ENCODE measurements around the gene BRINP3.
"Not testable (repeated sequence)": the region's sequence is repeated elsewhere in the genome, so short reads cannot be mapped to it uniquely, and the experiment has no call there.

The BRINP3 gene

GRCh38 chr1:190147616-190148015 is 330.0 kb downstream of the BRINP3 start:
- Histone ChIP-seq H3K27me3 (ENCODE audit: control insufficient read depth, insufficient read depth, low read length) (no peaks in the 10 kb centered on the region), H3K4me1 (ENCODE audit: control insufficient read depth, insufficient read depth, low read length) (no peaks in the 10 kb centered on the region)

GRCh38 chr1:190144650-190145049 is 333.0 kb downstream of the BRINP3 start:
- H3K4me3 ChIP-seq (ENCODE audit: low read length), result no peak overlapping the region
- no peak overlapping the region for H3K9ac ChIP-seq (ENCODE audit: low read depth, low read length)
- H3K36me3 ChIP-seq (ENCODE audit: insufficient read depth, low read length), result no peaks in the 10 kb centered on the region
- no peak overlapping the region for H3K4me2 ChIP-seq (ENCODE audit: low read length)
- no peaks in the 10 kb centered on the region for H3K4me1 ChIP-seq (ENCODE audit: control insufficient read depth, insufficient read depth, low read length)
- H3K27me3 ChIP-seq (ENCODE audit: control insufficient read depth, insufficient read depth, low read length), result no peaks in the 10 kb centered on the region
- H3K9me3 ChIP-seq (replicated peaks; ENCODE audit: low read length), result no peaks in the 10 kb centered on the region

More at GRCh38 chr1:190147616-190148015, 330.0 kb downstream of the BRINP3 start:
- H3K36me3 ChIP-seq (ENCODE audit: insufficient read depth, low read length), result no peaks in the 10 kb centered on the region
- H3K9ac ChIP-seq (ENCODE audit: low read depth, low read length), result no peak overlapping the region
- no peak overlapping the region for H3K4me2 ChIP-seq (ENCODE audit: low read length)
- no peaks in the 10 kb centered on the region for H3K9me3 ChIP-seq (replicated peaks; ENCODE audit: low read length)
- H3K4me3 ChIP-seq (ENCODE audit: low read length), result no peak overlapping the region

DNA sequence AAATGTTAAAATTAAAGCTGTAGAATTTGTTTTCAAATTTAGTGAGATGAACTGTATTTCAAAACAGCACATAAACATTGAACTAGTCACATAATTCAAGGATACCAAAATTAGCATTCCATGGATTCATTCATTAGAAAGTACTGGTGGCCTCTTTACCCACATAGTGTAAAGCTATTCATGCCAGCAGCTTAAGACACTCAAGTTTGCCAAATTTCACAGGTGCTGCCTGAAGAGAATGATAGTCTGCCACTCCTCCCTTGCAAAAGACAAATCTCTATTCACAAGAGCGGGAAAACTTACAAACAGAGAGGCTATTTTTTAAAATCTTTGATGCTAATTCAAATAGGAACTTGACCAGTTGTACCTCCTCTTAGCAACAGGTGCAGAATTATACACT is 337.0 kb downstream of the BRINP3 start:
- no peaks in the 10 kb centered on the region for H3K4me1 ChIP-seq (ENCODE audit: control insufficient read depth, insufficient read depth, low read length)
- no peak overlapping the region for H3K9ac ChIP-seq (ENCODE audit: low read depth, low read length)
- no peaks in the 10 kb centered on the region for H3K36me3 ChIP-seq (ENCODE audit: insufficient read depth, low read length)
- H3K4me2 ChIP-seq (ENCODE audit: low read length), result no peak overlapping the region
- no peak overlapping the region for H3K4me3 ChIP-seq (ENCODE audit: low read length)
- no peaks in the 10 kb centered on the region for H3K27me3 ChIP-seq (ENCODE audit: control insufficient read depth, insufficient read depth, low read length)
- H3K9me3 ChIP-seq (replicated peaks; ENCODE audit: low read length), result no peaks in the 10 kb centered on the region

DNA sequence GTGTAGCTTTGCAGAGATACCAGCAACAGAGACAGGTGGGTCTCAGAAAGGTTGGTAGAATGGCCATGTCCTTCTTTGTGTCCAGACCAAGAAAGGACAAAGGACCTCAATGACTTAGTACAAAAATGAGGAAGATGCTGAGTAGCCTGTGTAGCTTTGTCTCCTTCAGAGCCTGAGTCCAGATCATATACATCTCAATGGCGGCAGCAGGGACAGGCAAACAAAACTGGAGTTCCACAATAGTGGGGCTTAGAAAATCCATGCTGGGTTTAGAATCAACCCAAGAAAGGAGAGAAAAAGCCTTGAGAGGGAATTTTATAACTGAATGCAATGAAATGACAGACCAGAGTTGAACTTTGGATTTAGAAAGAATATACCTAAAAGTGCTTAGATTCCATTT is 339.0 kb downstream of the BRINP3 start:
- Histone ChIP-seq H3K9me3 (replicated peaks; ENCODE audit: low read length) (no peaks in the 10 kb centered on the region), H3K4me1 (ENCODE audit: control insufficient read depth, insufficient read depth, low read length) (no peaks in the 10 kb centered on the region), H3K9ac (ENCODE audit: low read depth, low read length) (no peak overlapping the region), H3K4me3 (ENCODE audit: low read length) (no peak overlapping the region), H3K36me3 (ENCODE audit: insufficient read depth, low read length) (no peaks in the 10 kb centered on the region), H3K27me3 (ENCODE audit: control insufficient read depth, insufficient read depth, low read length) (no peaks in the 10 kb centered on the region), H3K4me2 (ENCODE audit: low read length) (no peak overlapping the region)

GRCh38 chr1:190138266-190138665 is 339.4 kb downstream of the BRINP3 start:
- Histone ChIP-seq H3K9me3 (replicated peaks; ENCODE audit: low read length) (no peaks in the 10 kb centered on the region), H3K9ac (ENCODE audit: low read depth, low read length) (no peak overlapping the region)

GRCh38 chr1:190129366-190129765 is 348.3 kb downstream of the BRINP3 start:
- Histone ChIP-seq H3K4me2 (ENCODE audit: low read length) (no peak overlapping the region), H3K36me3 (ENCODE audit: insufficient read depth, low read length) (no peaks in the 10 kb centered on the region), H3K9ac (ENCODE audit: low read depth, low read length) (no peak overlapping the region), H3K4me3 (ENCODE audit: low read length) (no peak overlapping the region), H3K27me3 (ENCODE audit: control insufficient read depth, insufficient read depth, low read length) (no peaks in the 10 kb centered on the region), H3K4me1 (ENCODE audit: control insufficient read depth, insufficient read depth, low read length) (no peaks in the 10 kb centered on the region), H3K9me3 (replicated peaks; ENCODE audit: low read length) (no peaks in the 10 kb centered on the region)

More at GRCh38 chr1:190138266-190138665, 339.4 kb downstream of the BRINP3 start:
- H3K4me1 ChIP-seq (ENCODE audit: control insufficient read depth, insufficient read depth, low read length), result no peaks in the 10 kb centered on the region
- no peak overlapping the region for H3K4me3 ChIP-seq (ENCODE audit: low read length)
- no peak overlapping the region for H3K4me2 ChIP-seq (ENCODE audit: low read length)
- H3K36me3 ChIP-seq (ENCODE audit: insufficient read depth, low read length), result no peaks in the 10 kb centered on the region
- H3K27me3 ChIP-seq (ENCODE audit: control insufficient read depth, insufficient read depth, low read length), result no peaks in the 10 kb centered on the region

DNA sequence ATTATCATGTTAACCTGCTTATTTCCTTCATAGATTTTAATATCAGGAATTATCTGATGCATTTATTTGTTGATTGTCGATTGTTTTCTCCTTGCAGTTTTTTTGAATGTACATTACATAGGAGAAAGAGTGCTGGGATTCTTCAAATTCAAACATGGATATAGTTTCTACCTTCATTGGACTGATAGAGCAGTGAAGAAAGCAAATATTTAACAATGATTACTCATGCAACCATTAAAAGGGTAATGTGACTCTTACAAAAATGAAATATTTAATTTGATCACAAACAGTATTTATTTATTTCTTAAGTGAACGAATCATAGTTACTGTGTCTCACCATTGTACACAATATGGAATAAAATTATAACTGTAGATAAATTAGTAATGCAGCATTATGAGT is 350.9 kb downstream of the BRINP3 start:
- H3K27me3 ChIP-seq (ENCODE audit: control insufficient read depth, insufficient read depth, low read length), result no peaks in the 10 kb centered on the region
- no peaks in the 10 kb centered on the region for H3K36me3 ChIP-seq (ENCODE audit: insufficient read depth, low read length)
- no peak overlapping the region for H3K4me3 ChIP-seq (ENCODE audit: low read length)
- no peak overlapping the region for H3K9ac ChIP-seq (ENCODE audit: low read depth, low read length)
- no peaks in the 10 kb centered on the region for H3K4me1 ChIP-seq (ENCODE audit: control insufficient read depth, insufficient read depth, low read length)
- H3K9me3 ChIP-seq (replicated peaks; ENCODE audit: low read length), result no peaks in the 10 kb centered on the region
- H3K4me2 ChIP-seq (ENCODE audit: low read length), result no peak overlapping the region

GRCh38 chr1:190124068-190124467 is 353.6 kb downstream of the BRINP3 start:
- no peak overlapping the region for H3K9ac ChIP-seq (ENCODE audit: low read depth, low read length)
- no peaks in the 10 kb centered on the region for H3K9me3 ChIP-seq (replicated peaks; ENCODE audit: low read length)
- no peaks in the 10 kb centered on the region for H3K27me3 ChIP-seq (ENCODE audit: control insufficient read depth, insufficient read depth, low read length)
- H3K4me2 ChIP-seq (ENCODE audit: low read length), result no peak overlapping the region
- no peaks in the 10 kb centered on the region for H3K4me1 ChIP-seq (ENCODE audit: control insufficient read depth, insufficient read depth, low read length)
- no peaks in the 10 kb centered on the region for H3K36me3 ChIP-seq (ENCODE audit: insufficient read depth, low read length)
- H3K4me3 ChIP-seq (ENCODE audit: low read length), result no peak overlapping the region

DNA sequence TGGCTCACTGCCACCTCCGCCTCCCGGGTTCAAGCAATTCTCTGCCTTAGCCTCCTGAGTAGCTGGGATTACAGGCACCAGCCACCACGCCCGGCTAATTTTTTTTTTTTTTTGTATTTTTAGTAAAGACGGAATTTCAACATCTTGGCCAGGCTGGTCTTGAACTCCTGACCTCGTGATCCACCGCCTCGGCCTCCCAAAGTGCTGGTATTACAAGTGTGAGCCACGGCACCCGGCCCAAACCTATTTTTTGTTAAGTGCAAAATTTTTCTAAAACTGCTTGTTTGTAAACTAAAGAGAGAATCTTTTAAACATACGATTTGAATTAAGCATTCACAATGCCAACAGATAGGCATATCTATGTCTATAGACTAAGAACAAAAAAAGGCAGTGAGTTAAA is 357.1 kb downstream of the BRINP3 start:
- H3K9ac ChIP-seq (ENCODE audit: low read depth, low read length); H3K27me3 ChIP-seq (ENCODE audit: control insufficient read depth, insufficient read depth, low read length); H3K36me3 ChIP-seq (ENCODE audit: insufficient read depth, low read length); H3K4me3 ChIP-seq (ENCODE audit: low read length); H3K4me1 ChIP-seq (ENCODE audit: control insufficient read depth, insufficient read depth, low read length); H3K9me3 ChIP-seq (replicated peaks; ENCODE audit: low read length); H3K4me2 ChIP-seq (ENCODE audit: low read length): not testable (repeated sequence)

GRCh38 chr1:190119683-190120082 is 358.0 kb downstream of the BRINP3 start:
- Histone ChIP-seq H3K4me2 (ENCODE audit: low read length) (no peak overlapping the region), H3K27me3 (ENCODE audit: control insufficient read depth, insufficient read depth, low read length) (no peaks in the 10 kb centered on the region), H3K4me3 (ENCODE audit: low read length) (no peak overlapping the region), H3K36me3 (ENCODE audit: insufficient read depth, low read length) (no peaks in the 10 kb centered on the region), H3K9me3 (replicated peaks; ENCODE audit: low read length) (no peaks in the 10 kb centered on the region), H3K4me1 (ENCODE audit: control insufficient read depth, insufficient read depth, low read length) (no peaks in the 10 kb centered on the region), H3K9ac (ENCODE audit: low read depth, low read length) (no peak overlapping the region)

DNA sequence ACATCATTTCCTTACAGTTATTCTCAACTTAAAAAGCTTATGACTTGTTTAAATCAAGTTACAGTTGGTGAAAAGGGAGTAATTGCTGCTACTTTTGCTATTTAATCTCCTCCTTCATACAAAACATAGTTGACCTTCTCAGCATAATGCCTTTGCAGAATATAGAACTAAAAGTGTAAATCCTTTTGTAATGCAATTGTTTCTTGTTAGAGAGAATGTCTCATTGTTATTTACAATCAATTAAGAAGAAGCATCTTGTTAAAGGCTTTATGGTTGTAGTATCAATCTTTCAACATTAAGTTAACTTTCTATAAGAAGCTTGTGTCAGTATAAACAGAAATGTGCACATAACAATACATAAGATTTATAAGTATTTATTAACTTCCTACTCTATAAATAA is 360.7 kb downstream of the BRINP3 start:
- H3K9me3 ChIP-seq (replicated peaks; ENCODE audit: low read length), result no peaks in the 10 kb centered on the region
- no peak overlapping the region for H3K4me3 ChIP-seq (ENCODE audit: low read length)
- no peaks in the 10 kb centered on the region for H3K36me3 ChIP-seq (ENCODE audit: insufficient read depth, low read length)
- H3K4me2 ChIP-seq (ENCODE audit: low read length), result no peak overlapping the region
- H3K4me1 ChIP-seq (ENCODE audit: control insufficient read depth, insufficient read depth, low read length), result no peaks in the 10 kb centered on the region
- H3K27me3 ChIP-seq (ENCODE audit: control insufficient read depth, insufficient read depth, low read length), result no peaks in the 10 kb centered on the region
- no peak overlapping the region for H3K9ac ChIP-seq (ENCODE audit: low read depth, low read length)

GRCh38 chr1:190104961-190105360 is 372.7 kb downstream of the BRINP3 start:
- Histone ChIP-seq H3K4me2 (ENCODE audit: low read length) (no peak overlapping the region), H3K36me3 (ENCODE audit: insufficient read depth, low read length) (no peaks in the 10 kb centered on the region), H3K4me1 (ENCODE audit: control insufficient read depth, insufficient read depth, low read length) (no peaks in the 10 kb centered on the region), H3K9ac (ENCODE audit: low read depth, low read length) (no peak overlapping the region), H3K4me3 (ENCODE audit: low read length) (no peak overlapping the region), H3K27me3 (ENCODE audit: control insufficient read depth, insufficient read depth, low read length) (no peaks in the 10 kb centered on the region), H3K9me3 (replicated peaks; ENCODE audit: low read length) (no peaks in the 10 kb centered on the region)

All from skeletal muscle satellite cell (primary cell).